Trophoblast cell (in vitro differentiated cells and primary cell): ENCODE results near the gene GLB1L3. TPM values are rescaled to one million over a fixed set of nuclear protein-coding genes. Genes with fewer than 3 reads are reported as not detected.

Source experiments
- DNase-seq, 2 donors: peaks; one replicate each; pipeline ENCODE4 v3.0.0-alpha.2; 2016
- H2AFZ ChIP-seq: 2 replicates; pipeline ENCODE4 v1.6.1; 2013; ENCODE audit warnings: low read length, moderate library complexity, mild to moderate bottlenecking; ENCODE audit not compliant: insufficient read depth, poor library complexity
- H2AK5ac ChIP-seq: 2 replicates; pipeline ENCODE4 v1.6.1; 2013; ENCODE audit warnings: mild to moderate bottlenecking, low read length
- H2BK120ac ChIP-seq: 2 replicates; pipeline ENCODE4 v1.6.1; 2013; ENCODE audit warnings: low read length, mild to moderate bottlenecking, moderate library complexity; ENCODE audit not compliant: insufficient read depth, poor library complexity
- H2BK12ac ChIP-seq: 2 replicates; pipeline ENCODE4 v1.6.1; 2013; ENCODE audit warnings: mild to moderate bottlenecking, low read length, moderate library complexity
- H2BK5ac ChIP-seq: 2 replicates; pipeline ENCODE4 v1.6.1; 2013; ENCODE audit warnings: low read length, low read depth, moderate library complexity, mild to moderate bottlenecking; ENCODE audit not compliant: poor library complexity
- H3K14ac ChIP-seq: 2 replicates; pipeline ENCODE4 v1.6.1; 2013; ENCODE audit warnings: mild to moderate bottlenecking, low read length
- H3K18ac ChIP-seq: 2 replicates; pipeline ENCODE4 v1.6.1; 2013; ENCODE audit warnings: mild to moderate bottlenecking, low read length
- H3K23ac ChIP-seq: 2 replicates; pipeline ENCODE4 v1.6.1; 2013; ENCODE audit warnings: low read length
- H3K27ac ChIP-seq: 2 replicates; pipeline ENCODE4 v1.5.1; 2013; ENCODE audit warnings: low read depth, mild to moderate bottlenecking, inconsistent platforms, low read length, moderate library complexity
- H3K27me3 ChIP-seq: 2 replicates; pipeline ENCODE4 v1.6.1; 2013; ENCODE audit warnings: inconsistent platforms, mild to moderate bottlenecking, low read length, moderate library complexity; ENCODE audit not compliant: insufficient read depth
- H3K36me3 ChIP-seq, 2 experiments: 1 replicate in 1 of 2; 2 replicates in 1 of 2; pipeline ENCODE4 v1.6.1; 2013; ENCODE audit warnings: low read length in 2 of 2, mild to moderate bottlenecking in 2 of 2, moderate library complexity in 1 of 2; ENCODE audit not compliant: insufficient read depth in 2 of 2, control insufficient read depth in 1 of 2
- H3K4ac ChIP-seq: 2 replicates; pipeline ENCODE4 v1.6.1; 2013; ENCODE audit warnings: low read depth, mild to moderate bottlenecking, low read length, moderate library complexity
- H3K4me1 ChIP-seq, 2 experiments: 1 replicate in 1 of 2; 2 replicates in 1 of 2; pipeline ENCODE4 v1.6.1; 2013; ENCODE audit warnings: low read length in 2 of 2, mild to moderate bottlenecking in 2 of 2, moderate library complexity in 1 of 2; ENCODE audit not compliant: insufficient read depth in 2 of 2, control insufficient read depth in 1 of 2
- H3K4me2 ChIP-seq: 2 replicates; pipeline ENCODE4 v1.6.1; 2013; ENCODE audit warnings: inconsistent platforms, mild to moderate bottlenecking, low read length, moderate library complexity
- H3K4me3 ChIP-seq: 2 replicates; pipeline ENCODE4 v1.5.1; 2013; ENCODE audit warnings: mild to moderate bottlenecking, low read depth, low read length, inconsistent platforms
- H3K79me1 ChIP-seq: one replicate; pipeline ENCODE4 v1.6.1; 2013; ENCODE audit warnings: low read length
- H3K79me2 ChIP-seq: 2 replicates; pipeline ENCODE4 v1.6.1; 2013; ENCODE audit warnings: low read length, mild to moderate bottlenecking; ENCODE audit not compliant: control insufficient read depth, insufficient read depth, poor library complexity
- H3K9ac ChIP-seq: 2 replicates; pipeline ENCODE4 v1.6.1; 2013; ENCODE audit warnings: mild to moderate bottlenecking, low read length
- H3K9me3 ChIP-seq: 2 replicates; pipeline ENCODE4 v1.6.1; 2013; ENCODE audit warnings: low read depth, mild to moderate bottlenecking, control low read depth, inconsistent platforms, low read length; ENCODE audit not compliant: insufficient read depth
- H4K12ac ChIP-seq: 2 replicates; pipeline ENCODE4 v1.6.1; 2013; ENCODE audit warnings: low read depth, mild to moderate bottlenecking, low read length, moderate library complexity
- H4K8ac ChIP-seq: 2 replicates; pipeline ENCODE4 v1.6.1; 2013; ENCODE audit warnings: low read depth, mild to moderate bottlenecking, low read length, moderate library complexity
- H4K91ac ChIP-seq: one replicate; pipeline ENCODE4 v1.6.1; 2013; ENCODE audit warnings: low read depth, mild to moderate bottlenecking, low read length, moderate library complexity
- WGBS: extraction: QIAGEN DNeasy Blood & Tissue Kit; methylation state at CpG from one replicate; pipeline ENCODE4 v1.1.7; 2013; ENCODE audit warnings: missing lambda C conversion rate; ENCODE audit not compliant: insufficient read length, insufficient coverage; ENCODE audit errors: extremely low coverage; 5-methylcytosine and 5-hydroxymethylcytosine counted together
- polyA plus RNA-seq: library from polyadenylated mRNA; stranded (reverse); fragments of 200-250 nt; gene quantifications from 2 replicates; pipeline ENCODE4 v1.2.3, GENCODE V29; 2013

Gene GLB1L3, protein sequence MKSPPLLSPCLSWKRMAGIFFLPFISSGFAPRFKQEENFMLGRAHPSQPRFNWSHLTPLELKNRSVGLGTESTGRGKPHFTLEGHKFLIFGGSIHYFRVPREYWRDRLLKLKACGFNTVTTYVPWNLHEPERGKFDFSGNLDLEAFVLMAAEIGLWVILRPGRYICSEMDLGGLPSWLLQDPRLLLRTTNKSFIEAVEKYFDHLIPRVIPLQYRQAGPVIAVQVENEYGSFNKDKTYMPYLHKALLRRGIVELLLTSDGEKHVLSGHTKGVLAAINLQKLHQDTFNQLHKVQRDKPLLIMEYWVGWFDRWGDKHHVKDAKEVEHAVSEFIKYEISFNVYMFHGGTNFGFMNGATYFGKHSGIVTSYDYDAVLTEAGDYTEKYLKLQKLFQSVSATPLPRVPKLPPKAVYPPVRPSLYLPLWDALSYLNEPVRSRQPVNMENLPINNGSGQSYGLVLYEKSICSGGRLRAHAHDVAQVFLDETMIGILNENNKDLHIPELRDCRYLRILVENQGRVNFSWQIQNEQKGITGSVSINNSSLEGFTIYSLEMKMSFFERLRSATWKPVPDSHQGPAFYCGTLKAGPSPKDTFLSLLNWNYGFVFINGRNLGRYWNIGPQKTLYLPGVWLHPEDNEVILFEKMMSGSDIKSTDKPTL
- not detected in 2 replicates for polyA plus RNA-seq

DNA sequence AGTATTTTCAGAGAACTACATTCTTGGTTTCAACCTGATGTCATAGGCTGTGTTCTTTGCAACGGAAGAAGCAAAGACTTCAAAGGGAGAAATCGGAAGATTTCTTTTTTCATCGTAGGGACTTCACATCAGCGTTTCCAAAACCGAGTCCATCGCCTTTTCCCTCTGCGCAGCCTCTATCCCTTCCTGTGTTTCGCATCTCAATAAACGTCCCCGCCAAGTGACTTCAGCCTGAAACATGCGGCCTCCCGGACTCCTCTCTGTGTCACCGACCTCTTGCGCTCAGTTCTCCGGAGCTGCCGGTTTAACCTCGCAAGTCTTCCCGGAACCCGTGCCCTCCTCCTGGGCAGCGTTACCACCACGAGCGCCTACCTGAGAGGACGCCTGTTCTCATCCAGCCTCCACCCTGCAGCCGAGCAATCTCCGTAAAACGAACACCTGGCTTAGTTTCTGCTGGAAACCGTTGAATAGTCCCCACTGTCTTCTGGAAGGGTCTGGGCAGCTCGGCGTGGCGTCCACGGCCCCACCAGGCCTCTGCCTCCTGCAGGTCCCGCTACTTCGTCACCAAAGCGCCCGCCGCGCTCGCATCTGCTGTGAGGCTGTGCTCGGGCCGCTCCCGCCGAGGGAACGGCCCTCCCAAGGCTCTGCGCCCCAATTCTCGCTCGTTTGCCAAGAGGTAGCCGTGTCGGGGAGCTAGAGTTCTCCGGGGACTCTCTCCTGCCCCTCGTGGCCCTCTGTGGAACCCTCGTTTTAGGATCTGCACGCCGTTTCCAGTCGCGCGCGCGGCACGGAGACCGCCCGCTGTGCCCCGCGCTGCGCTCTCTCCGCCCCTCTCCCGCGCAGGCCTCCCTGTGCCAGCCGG is at the start of gene GLB1L3:
Gene GLB1L3 (plus strand): TSS at position 846 of the 862 bp plus-strand sequence. CDS start 362 bp downstream, outside the sequence.
- Histone ChIP-seq H2AK5ac (no peak within 1 kb of the TSS), H3K4me2 (peak within 1 kb of the TSS; percentile 74), H3K4me3 (peak within 1 kb of the TSS; percentile 66), H3K9ac (no peak within 1 kb of the TSS), H2BK5ac (no peak within 1 kb of the TSS), H2BK12ac (no peak within 1 kb of the TSS), H2AFZ (no peak within 1 kb of the TSS), H3K27me3 (peaks cover 36% of the 10 kb centered on the region), H4K91ac (no peak within 1 kb of the TSS), H2BK120ac (no peak within 1 kb of the TSS), H3K4me1 (peaks cover 5 to 15% of the 10 kb centered on the region in 2 experiments), H3K9me3 (peaks cover 9% of the 10 kb centered on the region), H3K23ac (no peak within 1 kb of the TSS), H3K36me3 (no peaks in the 10 kb centered on the region), H4K8ac (no peak within 1 kb of the TSS), H3K18ac (no peak within 1 kb of the TSS), H3K79me2 (no peaks in the 10 kb centered on the region), H3K4ac (no peak within 1 kb of the TSS), H3K14ac (no peak within 1 kb of the TSS), H3K79me1 (no peaks in the 10 kb centered on the region), H3K27ac (no peak within 1 kb of the TSS), H4K12ac (no peak within 1 kb of the TSS)
- peak in 1 of 2 donors; percentile 40 for DNase-seq
- whole genome bisulfite sequencing: no CpG with 5 or more reads among the region's 68 CpGs

DNA sequence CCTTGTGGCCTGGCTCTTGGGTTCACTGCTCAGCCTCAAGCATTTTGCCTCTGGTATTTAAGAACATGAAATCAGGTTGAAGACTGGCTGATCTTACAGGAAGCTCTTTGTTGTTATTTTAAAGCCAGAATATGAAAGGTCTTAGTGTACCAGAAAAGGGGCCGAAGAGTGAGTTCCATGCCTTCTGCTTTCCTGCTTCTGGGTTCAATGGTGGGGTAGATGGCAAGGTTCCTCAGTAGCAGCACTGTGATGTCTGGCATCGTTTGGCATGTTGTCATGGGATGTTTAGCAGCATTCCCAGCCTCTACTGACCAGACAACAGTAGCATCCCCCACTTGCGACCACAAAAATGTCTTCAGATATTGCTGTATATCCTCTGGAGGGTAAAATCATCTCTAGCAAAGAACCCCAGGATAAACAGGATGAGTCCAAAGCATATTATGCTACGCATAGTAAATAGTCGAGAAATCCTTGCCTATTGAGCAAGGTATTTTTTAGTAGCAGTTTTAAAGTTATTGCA is 49.3 kb upstream of the GLB1L3 start:
- Histone ChIP-seq H3K79me1 (peaks cover 9% of the 10 kb centered on the region), H3K9me3 (no peaks in the 10 kb centered on the region), H3K4me3 (no peak overlapping the region), H2AFZ (no peak overlapping the region), H3K18ac (no peak overlapping the region), H3K23ac (no peak overlapping the region), H2BK5ac (no peak overlapping the region), H2AK5ac (no peak overlapping the region), H3K4me2 (no peak overlapping the region), H3K79me2 (peaks cover 7% of the 10 kb centered on the region), H4K91ac (no peak overlapping the region), H3K14ac (no peak overlapping the region), H4K12ac (no peak overlapping the region), H3K36me3 (no peaks in the 10 kb centered on the region), H4K8ac (no peak overlapping the region), H3K4me1 (peaks cover 5 to 8% of the 10 kb centered on the region in 2 experiments), H3K27me3 (no peaks in the 10 kb centered on the region), H3K27ac (no peak overlapping the region), H2BK12ac (no peak overlapping the region), H2BK120ac (no peak overlapping the region), H3K4ac (no peak overlapping the region), H3K9ac (no peak overlapping the region)
- WGBS: no CpG with 5 or more reads among the region's 5 CpGs
- no peak for DNase-seq

DNA sequence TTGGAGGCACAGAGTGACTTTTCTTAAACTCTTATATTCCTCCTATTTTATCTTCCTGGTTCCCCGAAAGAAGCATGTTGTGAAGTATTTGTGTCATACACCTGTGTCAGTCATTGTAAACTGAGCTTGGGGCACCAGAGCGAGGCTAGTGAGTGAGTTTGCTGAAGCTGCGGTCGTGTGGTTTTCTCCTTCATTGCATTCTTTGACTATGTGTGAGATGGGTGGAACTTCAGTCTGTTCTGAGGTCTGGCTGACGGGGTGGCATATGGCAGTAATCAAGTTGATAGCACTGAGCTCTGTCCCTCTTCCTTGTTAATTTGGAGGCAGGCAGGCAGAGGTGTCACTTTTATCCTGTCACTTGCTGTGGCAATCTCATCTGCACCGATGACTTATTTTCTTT is 47.6 kb upstream of the GLB1L3 start:
- Histone ChIP-seq H3K4me2 (no peak overlapping the region), H4K91ac (no peak overlapping the region), H3K27ac (no peak overlapping the region), H2AK5ac (no peak overlapping the region), H3K14ac (no peak overlapping the region), H3K79me1 (peaks cover 8% of the 10 kb centered on the region), H3K27me3 (no peaks in the 10 kb centered on the region), H3K79me2 (peaks cover 5% of the 10 kb centered on the region), H2BK5ac (no peak overlapping the region), H2AFZ (no peak overlapping the region), H3K9me3 (no peaks in the 10 kb centered on the region), H3K9ac (no peak overlapping the region), H3K36me3 (no peaks in the 10 kb centered on the region), H2BK12ac (no peak overlapping the region), H2BK120ac (no peak overlapping the region), H3K4ac (no peak overlapping the region), H3K18ac (no peak overlapping the region), H3K4me3 (no peak overlapping the region), H4K12ac (no peak overlapping the region), H3K23ac (no peak overlapping the region), H3K4me1 (peaks cover 0 to 4% of the 10 kb centered on the region in 2 experiments), H4K8ac (no peak overlapping the region)
- no CpG with 5 or more reads among the region's 6 CpGs for WGBS
- no peak for DNase-seq

DNA sequence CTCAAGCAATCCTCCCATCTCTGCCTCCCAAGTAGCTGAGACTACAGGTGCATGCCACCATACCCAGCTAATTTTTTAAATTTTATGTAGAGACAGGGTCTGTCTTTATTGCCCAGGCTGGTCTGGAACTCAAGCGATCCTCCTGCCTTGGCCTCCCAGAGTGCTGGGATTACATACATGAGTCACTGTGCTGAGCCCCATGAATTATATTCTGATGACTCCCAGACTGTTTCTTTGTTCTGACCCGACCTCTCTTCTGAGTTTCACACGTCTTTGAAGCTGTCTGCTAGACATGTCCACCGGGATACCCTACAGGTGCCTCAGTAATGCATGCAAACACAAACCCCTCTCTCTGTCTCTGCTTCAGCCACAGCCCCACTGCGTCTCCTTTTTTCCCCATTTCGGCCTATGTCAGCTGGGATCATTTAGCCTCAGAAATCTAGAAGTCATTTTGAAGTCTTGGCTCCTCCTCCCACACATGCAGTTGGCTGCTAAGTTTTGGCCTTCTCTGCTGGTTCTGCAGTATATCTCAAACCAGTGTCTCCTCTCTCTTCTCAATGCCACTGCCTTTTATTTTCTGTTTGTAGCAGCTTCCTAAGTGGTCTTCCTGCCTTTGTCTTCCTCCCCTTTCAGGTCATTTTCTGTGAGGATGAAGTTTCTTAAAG is 46.9 kb upstream of the GLB1L3 start:
- Histone ChIP-seq H3K79me1 (peaks cover 7% of the 10 kb centered on the region), H3K18ac (no peak overlapping the region), H3K9ac (no peak overlapping the region), H3K4me2 (no peak overlapping the region), H4K91ac (no peak overlapping the region), H2AK5ac (no peak overlapping the region), H3K23ac (no peak overlapping the region), H2AFZ (no peak overlapping the region), H3K79me2 (peaks cover 5% of the 10 kb centered on the region), H3K27ac (no peak overlapping the region), H3K4ac (no peak overlapping the region), H3K14ac (no peak overlapping the region), H4K8ac (no peak overlapping the region), H2BK5ac (no peak overlapping the region), H3K4me3 (no peak overlapping the region), H4K12ac (no peak overlapping the region), H3K9me3 (no peaks in the 10 kb centered on the region), H2BK12ac (no peak overlapping the region), H3K27me3 (no peaks in the 10 kb centered on the region), H2BK120ac (no peak overlapping the region), H3K4me1 (peaks cover 0 to 4% of the 10 kb centered on the region in 2 experiments), H3K36me3 (no peaks in the 10 kb centered on the region)
- WGBS: no CpG with 5 or more reads among the region's 6 CpGs
- DNase-seq: peak in 1 of 2 donors; percentile 26
